Keratinocyte (primary cell): ENCODE data around the gene PANK3. TPM values are rescaled to one million over a fixed set of nuclear protein-coding genes. Genes with fewer than 3 reads are reported as not detected.

Experiments used
- DNase-seq: peaks from one replicate; pipeline ENCODE4 v3.0.0-alpha.2; 2011; ENCODE audit warnings: low read depth, missing footprints, low spot score
- FAIRE-seq: peaks from 2 replicates; lab custom pipeline; 2011; peaks lifted over from hg19 to GRCh38; lab: Jason Lieb, UNC
- H2AFZ ChIP-seq: 2 replicates; pipeline ENCODE4 v1.6.0; 2012; ENCODE audit warnings: low read length, control low read depth, inconsistent platforms; ENCODE audit not compliant: control insufficient read depth
- H3K27ac ChIP-seq: 2 replicates; pipeline ENCODE4 v1.5.1; 2011; ENCODE audit warnings: low read length; ENCODE audit not compliant: control insufficient read depth, insufficient read depth
- H3K27me3 ChIP-seq: 3 replicates; pipeline ENCODE4 v1.6.0; 2011; ENCODE audit warnings: low read length; ENCODE audit not compliant: control insufficient read depth, insufficient read depth; ENCODE audit errors: extremely low read depth
- H3K36me3 ChIP-seq, 2 experiments: 2 replicates in 1 of 2; 3 replicates in 1 of 2; pipeline ENCODE4 v1.5.1; 2011; ENCODE audit warnings: low read length in 2 of 2, mild to moderate bottlenecking in 1 of 2; ENCODE audit not compliant: control insufficient read depth in 2 of 2, insufficient read depth in 2 of 2; ENCODE audit errors: extremely low read depth in 1 of 2
- H3K4me1 ChIP-seq: 3 replicates; pipeline ENCODE4 v1.5.1; 2011; ENCODE audit warnings: low read length; ENCODE audit not compliant: control insufficient read depth, insufficient read depth; ENCODE audit errors: extremely low read depth
- H3K4me2 ChIP-seq: 3 replicates; pipeline ENCODE4 v1.6.0; 2011; ENCODE audit warnings: low read depth, low read length; ENCODE audit not compliant: control insufficient read depth, insufficient read depth; ENCODE audit errors: extremely low read depth
- H3K4me3 ChIP-seq, 3 experiments: fragments of 200-600 bp in 1 of 3; sonication (generic) in 1 of 3; 2 replicates in 2 of 3; 3 replicates in 1 of 3; pipeline ENCODE4 v1.5.1; 2011 to 2016; ENCODE audit warnings: low read length in 3 of 3, mild to moderate bottlenecking in 3 of 3, control low read depth in 2 of 3, inconsistent platforms in 1 of 3, low read depth in 1 of 3, mixed read lengths in 1 of 3, mixed run types in 1 of 3, moderate library complexity in 1 of 3; ENCODE audit not compliant: control insufficient read depth in 2 of 3, insufficient read depth in 2 of 3; ENCODE audit errors: extremely low read depth in 1 of 3
- H3K79me2 ChIP-seq: 2 replicates; pipeline ENCODE4 v1.6.0; 2012; ENCODE audit warnings: low read length; ENCODE audit not compliant: control insufficient read depth, insufficient read depth
- H3K9ac ChIP-seq: 3 replicates; pipeline ENCODE4 v1.6.0; 2011; ENCODE audit warnings: low read length; ENCODE audit not compliant: control insufficient read depth, insufficient read depth; ENCODE audit errors: extremely low read depth
- H3K9me1 ChIP-seq: 3 replicates; pipeline ENCODE4 v1.6.0; 2011; ENCODE audit warnings: low read length; ENCODE audit not compliant: control insufficient read depth, insufficient read depth; ENCODE audit errors: extremely low read depth
- H3K9me3 ChIP-seq: 2 replicates; pipeline ENCODE4 v1.5.1; 2012; ENCODE audit warnings: low read depth, low read length; ENCODE audit not compliant: control insufficient read depth
- H4K20me1 ChIP-seq: 3 replicates; pipeline ENCODE4 v1.6.0; 2011; ENCODE audit warnings: low read length; ENCODE audit not compliant: control insufficient read depth, insufficient read depth; ENCODE audit errors: extremely low read depth
- CTCF ChIP-seq, 3 experiments: IDR thresholded peaks in 1 of 3; conservative IDR thresholded peaks in 1 of 3; optimal IDR thresholded peaks in 1 of 3; 2 replicates in 2 of 3; 3 replicates in 1 of 3; pipeline versions ENCODE3 to v1.5.1; 2011; ENCODE audit warnings: low read length in 3 of 3, mild to moderate bottlenecking in 3 of 3, moderate library complexity in 2 of 3, control low read depth in 1 of 3, inconsistent platforms in 1 of 3; ENCODE audit not compliant: insufficient read depth in 2 of 3; ENCODE audit errors: extremely low read depth in 1 of 3
- EZH2 ChIP-seq: IDR thresholded peaks from one replicate; pipeline ENCODE4 v1.6.1; 2012; ENCODE audit warnings: inconsistent platforms, mild to moderate bottlenecking, low read length, moderate library complexity
- dilution Hi-C: fragments of 300-500 bp; cut with MboI; formaldehyde crosslinking; loops from one replicate; pipeline ENCODE4 v1.7.0; 2020; ENCODE audit warnings: low sequenced_read_pairs; ENCODE audit not compliant: extremely low pct_ligation_motif_present
- polyA plus RNA-seq, 5 experiments: library from polyadenylated mRNA; depleted of rRNA in 3 of 5; stranded (reverse) in 3 of 5; stranded (forward) in 1 of 5; unstranded in 1 of 5; fragments of >200 nt; gene quantifications; 1 replicate in 1 of 5; 2 replicates in 3 of 5; 3 replicates in 1 of 5; pipeline versions ENCODE4 v1.2.1 to v1.2.3, GENCODE V29; 2011 to 2012; ENCODE audit warnings: missing spikeins in 2 of 5, low read depth in 1 of 5, low replicate concordance in 1 of 5

The PANK3 gene
- polyA plus RNA-seq, 1 donor (not counting 4 experiments of a cell fraction or from before 2014, with no cell fraction given), result 39.6 TPM

- H3K79me2 ChIP-seq, result no peaks in the 10 kb centered on the region
- DNase-seq, result no peak
- no peak overlapping the region for H3K27ac ChIP-seq
- H3K4me2 ChIP-seq, result no peak overlapping the region
- H3K36me3 ChIP-seq, result no peaks in the 10 kb centered on the region
- H3K9me3 ChIP-seq, result no peaks in the 10 kb centered on the region
- no peaks in the 10 kb centered on the region for H3K4me1 ChIP-seq
- no peaks in the 10 kb centered on the region for H3K9me1 ChIP-seq
- H3K9ac ChIP-seq, result no peak overlapping the region
- no peaks in the 10 kb centered on the region for H4K20me1 ChIP-seq
- no peak for TF ChIP-seq CTCF (optimal IDR thresholded peaks at IDR 0.05 in 1 of 3, IDR thresholded peaks at IDR 0.05 in 1 of 3, conservative IDR thresholded peaks at IDR 0.05 in 1 of 3; ENCODE audit: extremely low read depth in 1 of 3, insufficient read depth in 2 of 3, low read length in 3 of 3)
- no peak for TF ChIP-seq EZH2
- no peak for FAIRE-seq
- no peak overlapping the region for H3K4me3 ChIP-seq
- dilution Hi-C loops, result no loop called here
- no peaks in the 10 kb centered on the region for H3K27me3 ChIP-seq
- no peak overlapping the region for H2AFZ ChIP-seq
Observed at GRCh38 chr5:168612996-168613395, 33.8 kb upstream of the PANK3 start.

DNA sequence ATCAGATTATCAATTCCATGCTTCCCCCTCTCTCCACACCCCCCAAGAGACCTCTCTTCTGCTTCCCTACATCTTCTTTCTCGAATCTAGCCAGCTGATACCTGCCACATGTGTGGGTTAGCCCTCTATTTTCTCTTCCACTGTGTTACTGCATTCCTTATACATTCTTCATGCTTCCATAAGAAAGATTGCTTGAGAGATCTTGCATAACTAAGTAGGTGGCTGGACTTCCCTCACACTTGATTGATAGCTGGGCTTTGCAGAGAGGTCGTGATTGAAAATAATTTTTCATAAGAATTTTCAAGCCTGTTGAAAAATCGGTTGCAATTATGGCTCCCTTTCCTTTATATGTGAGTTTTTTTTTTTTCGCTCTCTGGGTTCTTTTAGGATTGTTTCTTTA is 33.0 kb upstream of the PANK3 start:
- H3K9me1 ChIP-seq, result no peaks in the 10 kb centered on the region
- no peaks in the 10 kb centered on the region for H3K9me3 ChIP-seq
- DNase-seq (no peak), FAIRE-seq (no peak)
- H3K79me2 ChIP-seq, result no peaks in the 10 kb centered on the region
- no peaks in the 10 kb centered on the region for H3K36me3 ChIP-seq
- TF ChIP-seq CTCF (optimal IDR thresholded peaks at IDR 0.05 in 1 of 3, IDR thresholded peaks at IDR 0.05 in 1 of 3, conservative IDR thresholded peaks at IDR 0.05 in 1 of 3; ENCODE audit: extremely low read depth in 1 of 3, insufficient read depth in 2 of 3, low read length in 3 of 3) (no peak), EZH2 (no peak)
- H3K27me3 ChIP-seq, result no peaks in the 10 kb centered on the region
- no peak overlapping the region for H3K27ac ChIP-seq
- H3K4me1 ChIP-seq, result no peaks in the 10 kb centered on the region
- H3K9ac ChIP-seq, result no peak overlapping the region
- dilution Hi-C loops, result no loop called here
- H2AFZ ChIP-seq, result no peak overlapping the region
- no peak overlapping the region for H3K4me2 ChIP-seq
- H3K4me3 ChIP-seq, result no peak overlapping the region
- no peaks in the 10 kb centered on the region for H4K20me1 ChIP-seq
